GM03348 (cell line): ENCODE measurements around the gene AGPAT4.

ENCODE experiments used
- DNase-seq: peaks from one replicate; pipeline ENCODE4 v3.0.0; 2012; ENCODE audit warnings: low spot score

AGPAT4 gene

GRCh38 chr6:161255518-161255917, 18.3 kb downstream of the AGPAT4 start:
- no peak for DNase-seq

- DNase-seq, result no peak
Observed at GRCh38 chr6:161254464-161255253, 19.2 kb downstream of the AGPAT4 start.

DNA sequence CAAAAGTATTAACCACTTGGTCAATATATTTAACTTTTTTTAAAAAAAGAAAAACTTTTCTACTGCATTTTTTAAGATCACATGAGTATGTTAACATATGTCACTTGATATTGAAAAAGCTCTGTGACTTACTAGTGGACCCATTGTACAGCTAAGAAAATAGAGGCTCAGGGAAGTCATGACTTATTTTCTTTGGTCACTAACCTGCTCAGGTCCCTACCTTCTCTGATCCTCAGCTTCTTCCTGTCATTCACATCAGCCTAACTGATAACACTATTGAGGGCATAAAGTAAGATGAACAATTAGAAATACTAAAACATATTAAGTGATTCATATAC, 19.8 kb downstream of the AGPAT4 start:
- DNase-seq, result no peak

DNA sequence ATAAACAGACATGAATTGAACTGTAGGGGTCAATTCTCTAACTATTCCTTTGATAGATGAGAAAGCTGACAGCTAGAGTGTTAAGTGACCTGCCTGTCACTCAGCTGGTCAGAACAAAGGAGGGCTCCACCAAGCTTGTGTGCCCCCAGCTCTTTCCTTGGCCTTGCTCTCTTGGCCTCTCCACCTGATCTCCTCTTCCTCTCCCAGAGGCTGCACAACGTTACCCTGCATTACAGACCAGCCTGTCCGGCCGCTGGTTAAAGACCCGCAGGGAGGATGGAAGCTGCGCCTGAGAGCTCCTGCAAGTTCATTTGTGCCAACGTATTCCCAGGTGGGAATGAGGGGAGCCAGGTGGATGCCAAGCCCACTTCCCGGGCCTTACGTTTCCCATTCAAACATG, 22.5 kb downstream of the AGPAT4 start:
- DNase-seq, result no peak

DNA sequence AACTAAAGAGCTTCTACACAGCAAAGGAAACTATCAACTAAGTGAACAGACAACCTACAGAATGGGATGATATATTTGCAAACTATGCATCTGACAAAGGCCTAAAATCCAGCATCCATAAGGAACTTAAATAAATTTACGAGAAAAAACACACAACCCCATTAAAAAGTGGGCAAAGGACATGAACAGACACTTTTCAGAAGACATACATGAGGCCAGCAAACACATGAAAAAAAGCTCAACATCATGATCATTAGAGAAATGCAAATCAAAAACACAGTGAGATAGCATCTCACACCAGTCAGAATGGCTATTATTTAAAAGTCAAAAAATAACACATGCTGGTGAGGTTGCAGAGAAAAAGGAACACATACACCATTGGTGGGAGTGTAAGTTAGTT, 24.5 kb downstream of the AGPAT4 start:
- no peak for DNase-seq

GRCh38 chr6:161246725-161247124, 27.1 kb downstream of the AGPAT4 start:
- no peak for DNase-seq

GRCh38 chr6:161245363-161245762, 28.5 kb downstream of the AGPAT4 start:
- DNase-seq, result no peak

DNA sequence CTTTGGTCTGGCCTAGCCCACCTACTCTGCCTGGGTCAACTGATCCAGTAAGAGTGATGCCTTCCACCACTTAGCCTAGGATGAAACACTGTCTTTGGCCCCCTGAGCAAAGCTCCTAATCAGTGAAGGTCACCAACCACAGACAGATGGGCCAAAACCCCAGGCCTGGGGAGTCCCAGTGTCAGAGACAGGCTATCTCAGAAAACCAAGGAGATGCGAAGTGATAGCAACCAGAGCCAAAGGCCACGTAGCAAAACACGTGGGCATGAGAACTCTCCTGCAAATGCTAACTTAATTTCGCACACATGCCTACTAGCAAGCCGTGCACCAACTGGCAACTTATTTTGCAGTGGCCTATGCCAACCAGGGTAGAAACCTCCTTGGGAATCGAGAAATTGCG, 29.1 kb downstream of the AGPAT4 start:
- no peak for DNase-seq

GRCh38 chr6:161242779-161243693, 30.8 kb downstream of the AGPAT4 start:
- peak; percentile 91 for DNase-seq

DNA sequence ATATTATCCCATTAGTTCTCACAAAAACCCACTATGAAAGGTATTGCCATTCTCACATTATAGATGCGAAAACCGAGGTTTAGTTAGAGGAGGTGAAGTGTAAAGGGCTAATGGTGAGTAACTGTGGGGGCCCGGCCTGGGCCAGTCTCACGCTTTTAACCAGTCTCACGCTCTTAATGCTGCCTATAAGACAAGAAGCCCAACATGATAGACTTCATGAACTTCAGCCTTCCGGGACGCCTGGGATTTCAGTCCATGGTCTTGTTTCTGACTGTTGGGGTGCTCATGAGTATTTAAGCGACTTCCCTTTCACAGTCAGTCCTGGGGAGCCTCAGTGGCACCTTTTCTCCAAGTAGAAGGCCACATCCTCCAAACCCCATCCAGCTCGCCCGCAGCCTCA, 31.7 kb downstream of the AGPAT4 start:
- DNase-seq, result no peak

- DNase-seq, result no peak
Observed at GRCh38 chr6:161239001-161239400, 34.9 kb downstream of the AGPAT4 start.

DNA sequence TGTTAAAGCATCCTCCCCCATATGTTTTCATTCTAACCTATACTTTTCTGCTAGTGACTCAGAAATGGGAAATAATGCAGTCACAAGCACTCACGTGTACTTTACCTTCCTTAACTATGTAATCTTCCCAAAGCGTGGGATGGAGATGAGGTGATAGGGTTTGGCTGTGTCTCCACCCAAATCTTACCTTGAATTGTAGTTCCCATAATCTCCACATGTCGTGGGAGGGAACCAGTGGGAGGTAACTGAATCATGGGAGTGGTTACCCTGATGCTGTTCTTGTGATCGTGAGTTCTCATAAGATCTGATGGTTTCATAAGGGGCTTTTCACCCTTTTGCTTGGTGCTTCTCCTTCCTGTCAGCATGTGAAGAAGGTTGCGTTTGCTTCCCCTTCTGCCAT, 35.4 kb downstream of the AGPAT4 start:
- DNase-seq, result no peak

DNA sequence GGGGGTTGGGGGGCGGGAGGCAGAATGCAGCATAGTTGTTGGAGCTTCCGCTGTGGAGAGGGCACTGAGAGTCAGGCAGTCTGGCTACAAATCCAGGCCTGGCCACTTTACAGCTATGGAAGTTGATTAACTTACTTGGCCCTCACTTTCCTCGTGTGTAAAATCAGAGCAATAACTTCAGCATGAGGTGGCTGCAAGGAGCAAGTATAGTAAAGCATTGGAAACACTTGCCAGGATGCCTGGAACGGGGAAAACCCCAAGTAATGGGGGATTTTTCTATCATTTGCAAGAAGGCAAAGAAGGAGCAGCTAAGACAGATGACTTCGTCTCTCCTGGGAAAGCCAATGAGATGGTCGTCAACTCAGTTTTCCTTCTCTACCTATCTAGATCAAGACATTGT, 35.8 kb downstream of the AGPAT4 start:
- DNase-seq, result no peak

DNA sequence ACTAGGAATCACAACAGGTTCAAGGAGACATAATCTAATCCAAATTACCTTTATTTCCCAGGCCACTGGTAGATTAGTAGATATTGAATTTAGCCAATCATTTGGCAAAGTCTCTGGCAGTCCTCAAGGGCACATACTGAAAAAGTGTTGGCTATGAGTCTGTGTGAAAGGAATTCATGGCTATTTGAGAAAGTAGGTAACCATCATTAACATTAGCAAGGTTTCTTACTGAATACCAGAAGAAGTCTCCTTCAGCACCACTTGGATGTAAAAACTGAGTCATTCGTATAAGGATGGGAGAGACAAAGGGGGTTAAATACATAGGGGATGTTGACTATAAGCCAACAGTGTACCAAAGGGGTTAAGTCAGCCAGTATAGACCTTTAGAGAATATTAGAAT, 36.7 kb downstream of the AGPAT4 start:
- no peak for DNase-seq

GRCh38 chr6:161235776-161236633, 37.9 kb downstream of the AGPAT4 start:
- DNase-seq, result no peak

GRCh38 chr6:161233986-161234661, 39.7 kb downstream of the AGPAT4 start:
- peak; percentile 86 for DNase-seq

DNA sequence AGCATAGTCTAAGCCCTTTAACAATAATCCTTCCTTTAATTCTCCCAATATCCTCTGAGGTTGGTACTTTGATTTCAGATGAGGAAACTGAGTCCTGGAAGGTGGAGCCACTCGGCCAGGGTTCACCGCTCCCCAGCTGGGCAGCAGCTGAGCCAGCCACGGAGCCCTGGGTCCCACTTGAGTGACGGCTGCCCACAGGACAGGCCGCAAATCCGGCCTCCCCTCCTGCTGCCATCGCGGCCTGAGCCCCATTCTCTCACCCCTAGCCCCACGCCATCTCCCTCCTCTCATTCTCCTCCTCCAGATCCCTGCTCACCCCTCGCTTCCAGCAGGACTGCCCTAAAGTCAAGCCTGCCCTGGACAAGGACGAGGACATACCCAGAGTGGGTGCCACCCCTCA, 41.4 kb downstream of the AGPAT4 start:
- DNase-seq, result no peak

GRCh38 chr6:161232010-161232409, 41.9 kb downstream of the AGPAT4 start:
- no peak for DNase-seq

DNA sequence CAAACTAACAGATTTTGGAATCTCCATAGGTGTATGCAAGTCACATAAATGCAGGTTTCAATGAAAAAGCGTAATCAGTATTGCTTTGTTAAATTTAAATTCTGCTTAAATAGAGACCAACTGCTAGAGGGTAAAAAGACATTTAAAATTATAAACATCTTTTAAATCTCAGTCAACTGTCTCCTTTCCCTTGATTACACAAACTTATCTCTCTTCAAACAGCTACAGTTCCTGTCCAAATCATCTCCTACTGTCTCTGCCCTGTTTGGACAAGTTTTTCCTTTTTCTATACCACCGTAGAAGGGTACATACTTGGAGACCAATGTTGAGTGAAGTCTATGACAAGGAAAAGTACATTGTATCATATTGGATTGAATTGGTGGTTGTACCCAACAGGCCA, 43.5 kb downstream of the AGPAT4 start:
- no peak for DNase-seq

DNA sequence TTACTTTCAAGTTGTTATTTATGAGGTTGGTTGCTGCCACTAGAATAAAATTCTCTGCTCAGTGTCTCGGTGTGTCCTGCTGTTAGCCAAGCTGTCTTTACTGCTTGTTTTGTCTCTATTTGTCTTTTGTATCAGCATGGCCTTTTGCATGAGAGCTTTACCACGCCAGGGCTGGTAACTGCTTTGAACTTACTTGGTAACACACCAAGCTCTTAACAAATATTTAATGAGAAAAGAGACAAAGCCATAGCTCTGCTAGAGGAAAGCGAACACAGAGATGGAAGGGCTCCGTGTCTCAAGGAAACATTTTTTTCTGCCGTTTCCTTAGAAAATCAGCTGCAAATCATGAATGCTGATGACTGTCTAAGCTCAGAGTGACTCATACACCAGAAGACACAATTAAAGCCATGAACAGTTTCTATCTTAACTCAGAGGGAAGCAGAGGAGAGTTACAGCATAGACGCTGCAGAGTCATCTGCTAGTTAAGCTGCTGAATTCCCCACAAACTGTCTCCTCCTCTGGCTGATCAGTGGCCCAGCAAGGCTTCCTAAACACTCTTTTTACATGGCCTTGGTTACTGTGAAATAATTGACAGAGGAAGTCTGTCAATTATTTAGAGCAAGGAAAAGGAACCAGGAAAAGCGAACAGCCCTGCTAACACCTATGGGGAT, 44.8 kb downstream of the AGPAT4 start:
- DNase-seq, result peak; percentile 81

DNA sequence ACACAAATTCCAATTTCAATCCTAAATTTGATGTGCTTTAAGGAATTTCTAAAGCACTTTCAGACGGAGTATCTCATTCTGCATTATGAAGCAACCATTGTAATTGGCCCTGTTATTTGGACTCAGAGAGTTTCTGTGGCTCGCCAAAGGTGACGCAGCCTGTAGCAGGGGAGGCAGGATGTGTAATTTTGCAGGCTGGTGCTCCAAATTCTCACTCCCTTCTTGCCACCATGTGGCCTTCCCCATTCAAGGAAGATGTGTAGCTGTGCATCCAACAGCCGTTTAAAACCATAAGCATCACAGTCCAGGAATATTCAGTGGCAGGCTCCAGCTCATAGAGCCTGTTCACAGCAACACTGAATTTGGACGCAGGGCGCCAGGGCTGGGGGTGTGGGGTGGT, 45.8 kb downstream of the AGPAT4 start:
- peak; percentile 80 for DNase-seq
